Activated CD4-positive, alpha-beta T cell treated with anti-CD3 and anti-CD28 coated beads, Interleukin-2, Interleukin-6, amounts not matched to agents 100 ng/mL and 50 ng/mL, durations not matched to agents 16 hours and 8 hours (primary cell): Measurements from ENCODE around the gene DNTTIP2.
"Not testable (repeated sequence)": the region's sequence is repeated elsewhere in the genome, so short reads cannot be mapped to it uniquely, and the experiment has no call there.

ENCODE experiments used
- DNase-seq: peaks from one replicate; pipeline ENCODE4 v3.0.0-alpha.2; 2020

DNTTIP2 gene

GRCh38 chr1:93874025-93874651 lies 4.9 kb downstream of the DNTTIP2 start:
- peak; percentile 33 for DNase-seq

GRCh38 chr1:93871366-93871765 lies 7.6 kb downstream of the DNTTIP2 start:
- DNase-seq, result no peak

GRCh38 chr1:93869653-93870052 lies 9.4 kb downstream of the DNTTIP2 start:
- DNase-seq, result no peak

GRCh38 chr1:93868492-93868891 lies 10.5 kb downstream of the DNTTIP2 start:
- not testable (repeated sequence) for DNase-seq

DNA sequence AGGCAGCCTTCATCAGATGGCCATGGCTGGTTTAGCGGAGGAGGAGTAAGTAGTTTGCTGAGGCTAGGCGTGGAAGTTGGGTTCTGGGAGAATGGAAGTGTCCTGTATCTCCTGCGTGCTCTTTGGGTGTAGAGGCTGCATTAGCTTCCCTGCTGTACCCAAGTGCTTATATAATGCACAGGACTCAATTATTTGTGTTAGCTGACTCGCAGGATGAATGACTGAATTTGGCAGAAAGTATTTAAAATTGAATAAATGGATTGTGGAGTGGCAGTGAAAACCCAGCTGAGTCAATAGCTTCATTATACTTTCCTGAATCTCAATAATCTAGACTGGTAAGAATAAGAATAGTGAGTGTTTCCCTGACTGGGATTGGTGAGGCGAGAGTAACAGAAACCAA lies 13.8 kb downstream of the DNTTIP2 start:
- DNase-seq, result no peak

DNA sequence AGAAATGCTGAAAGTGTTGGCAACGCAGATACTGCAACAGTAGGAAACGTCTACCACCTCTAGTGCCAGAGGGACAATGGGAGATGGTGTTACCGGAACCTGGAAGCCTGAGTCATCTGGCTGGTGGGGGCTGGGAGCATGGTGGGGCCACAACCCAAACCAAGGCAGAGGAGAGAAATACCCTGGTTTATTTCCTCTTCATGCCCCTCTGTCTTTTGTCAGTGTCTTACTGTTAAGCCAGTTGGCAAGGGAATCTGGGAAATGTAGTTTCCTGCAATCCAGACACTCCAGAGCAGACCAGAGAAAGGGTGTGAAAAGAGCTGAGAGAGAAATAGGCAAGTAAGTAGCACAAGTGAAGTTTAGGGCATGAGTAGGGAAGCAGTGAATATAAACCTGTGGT lies 14.8 kb downstream of the DNTTIP2 start:
- no peak for DNase-seq

DNA sequence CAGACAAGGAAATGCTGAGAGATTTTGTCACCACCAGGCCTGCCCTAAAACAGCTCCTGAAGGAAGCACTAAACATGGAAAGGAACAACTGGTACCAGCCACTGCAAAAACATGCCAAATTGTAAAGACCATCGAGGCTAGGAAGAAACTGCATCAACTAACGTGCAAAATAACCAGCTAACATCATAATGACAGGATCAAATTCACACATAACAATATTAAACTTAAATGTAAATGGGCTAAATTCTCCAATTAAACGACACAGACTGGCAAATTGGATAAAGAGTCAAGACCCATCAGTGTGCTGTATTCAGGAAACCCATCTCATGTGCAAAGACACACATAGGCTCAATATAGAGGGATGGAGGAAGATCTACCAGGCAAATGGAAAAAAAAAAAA lies 21.4 kb downstream of the DNTTIP2 start:
- DNase-seq, result not testable (repeated sequence)

- not testable (repeated sequence) for DNase-seq
Measured at GRCh38 chr1:93855983-93856382, 23.0 kb downstream of the DNTTIP2 start.

DNA sequence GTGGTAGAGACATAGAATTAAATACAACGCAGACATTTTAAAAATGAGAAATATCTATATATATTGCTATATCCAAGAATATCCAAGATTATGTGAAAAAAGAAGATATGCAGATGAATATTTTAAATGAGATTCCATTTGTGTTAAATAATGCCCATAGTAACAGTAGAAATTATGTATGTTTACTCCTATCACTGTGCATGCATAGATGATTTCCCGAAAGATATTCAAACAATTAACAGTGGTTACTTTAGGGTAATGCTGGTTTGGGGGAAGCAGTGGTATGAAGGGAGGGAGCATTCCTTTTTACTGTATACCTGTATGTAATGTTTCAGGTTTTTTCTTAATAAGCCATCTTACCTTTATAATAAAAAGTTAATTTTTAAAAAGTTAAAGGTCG lies 25.1 kb downstream of the DNTTIP2 start:
- no peak for DNase-seq

DNA sequence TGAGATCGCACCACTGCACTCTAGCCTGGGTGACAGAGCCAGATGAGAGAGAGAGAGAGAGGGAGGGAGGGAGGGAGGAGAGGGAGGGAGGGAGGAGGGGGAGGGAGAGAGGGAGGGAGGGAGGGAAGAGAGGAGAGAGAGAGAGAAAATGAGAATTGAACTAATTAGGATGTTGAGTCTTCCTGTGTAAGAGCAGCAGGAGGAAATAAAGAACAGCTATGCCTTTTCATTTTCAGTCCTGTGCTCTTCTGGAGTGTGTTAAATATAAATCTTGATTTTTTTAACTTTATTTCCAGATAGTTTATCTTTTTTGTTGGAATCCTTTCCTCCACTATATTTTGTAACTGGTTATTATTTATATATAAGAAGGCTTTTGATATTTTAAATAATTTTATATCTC lies 27.1 kb downstream of the DNTTIP2 start:
- DNase-seq, result no peak

DNA sequence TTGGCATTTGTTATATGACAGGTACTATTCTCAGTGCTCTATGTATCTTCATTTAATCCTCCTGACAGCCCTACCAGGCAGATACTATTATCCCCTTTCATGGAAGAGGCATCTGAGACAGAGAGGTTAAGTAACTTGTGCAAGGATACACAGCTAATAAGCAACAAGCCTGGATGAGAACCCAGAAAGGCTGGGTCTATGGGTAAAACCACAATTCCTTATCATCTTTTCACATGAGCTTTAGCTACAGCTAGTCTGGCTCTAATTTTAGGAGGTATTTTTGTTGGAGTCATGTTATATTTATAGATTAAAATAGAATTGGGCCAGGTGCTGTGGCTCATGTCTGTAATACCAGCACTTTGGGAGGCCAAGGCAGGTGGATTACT lies 27.7 kb downstream of the DNTTIP2 start:
- no peak for DNase-seq

GRCh38 chr1:93850687-93851326 lies 28.2 kb downstream of the DNTTIP2 start:
- DNase-seq, result peak; percentile 54

DNA sequence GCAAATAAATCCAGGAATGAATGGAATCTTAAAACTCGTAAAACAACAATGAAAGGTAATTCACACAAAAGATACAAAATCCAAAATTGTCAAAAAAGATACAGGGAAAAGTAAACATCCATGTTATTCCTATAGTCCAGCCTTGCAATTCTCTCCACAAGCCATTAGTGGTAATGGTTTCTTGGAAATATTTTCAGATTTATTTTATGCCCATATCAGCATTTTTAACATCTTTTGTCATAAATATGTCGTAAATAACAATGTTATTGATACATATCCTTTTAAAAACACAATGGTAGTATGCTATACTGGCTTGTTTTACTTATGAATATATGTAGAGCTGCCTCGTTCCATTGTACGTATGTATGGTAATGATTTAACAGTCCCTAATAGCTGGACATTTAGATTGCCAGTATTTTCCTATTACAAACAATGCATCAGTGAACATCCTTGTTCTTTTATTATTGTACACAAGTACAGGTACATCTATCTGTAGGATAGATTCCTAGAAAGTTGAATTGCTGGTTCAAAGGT lies 30.6 kb downstream of the DNTTIP2 start:
- no peak for DNase-seq

GRCh38 chr1:93847811-93848288 lies 31.2 kb downstream of the DNTTIP2 start:
- peak; percentile 69 for DNase-seq

GRCh38 chr1:93846992-93847810 lies 31.8 kb downstream of the DNTTIP2 start:
- peak; percentile 88 for DNase-seq

- DNase-seq, result peak; percentile 87
Measured at GRCh38 chr1:93846206-93846991, 32.6 kb downstream of the DNTTIP2 start.

GRCh38 chr1:93845538-93846205 lies 33.3 kb downstream of the DNTTIP2 start:
- DNase-seq, result peak; percentile 70

- peak; percentile 70 for DNase-seq
Measured at GRCh38 chr1:93844262-93845045, 34.6 kb downstream of the DNTTIP2 start.

DNA sequence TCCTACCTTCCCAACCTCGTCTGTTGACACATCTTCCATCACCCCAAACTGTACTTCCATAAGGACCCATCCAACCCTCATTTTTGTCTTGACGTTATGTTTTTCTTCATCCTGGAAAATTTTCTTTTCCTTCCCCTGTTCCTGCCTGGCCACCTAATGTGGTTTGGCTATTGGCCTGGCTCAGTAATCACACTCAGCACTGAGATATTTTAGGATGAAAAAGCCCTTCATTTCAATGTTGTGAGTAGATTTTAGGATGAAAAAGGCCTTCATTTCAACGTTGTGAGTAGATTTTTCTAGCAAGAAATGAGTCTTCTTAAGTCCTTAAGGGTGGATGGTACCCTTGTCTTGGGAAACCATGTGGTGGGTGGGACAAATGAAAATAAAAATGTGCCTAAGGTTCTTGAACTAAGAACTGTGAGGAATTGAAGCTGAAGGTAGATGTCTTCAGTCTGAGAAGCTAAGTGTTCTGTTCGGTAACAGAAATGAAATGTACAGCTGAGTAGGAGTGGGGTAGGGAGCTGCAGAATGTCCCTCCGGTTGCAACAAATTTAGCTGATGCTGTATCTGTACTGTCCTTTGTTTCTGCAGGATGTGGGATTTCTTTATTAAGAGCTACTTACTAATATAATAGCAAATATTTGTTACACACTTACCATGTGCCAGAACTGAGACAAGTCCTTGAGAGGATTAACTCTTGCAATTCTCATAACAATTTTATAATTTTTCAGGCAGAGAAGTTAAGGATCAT lies 36.1 kb downstream of the DNTTIP2 start:
- no peak for DNase-seq

DNA sequence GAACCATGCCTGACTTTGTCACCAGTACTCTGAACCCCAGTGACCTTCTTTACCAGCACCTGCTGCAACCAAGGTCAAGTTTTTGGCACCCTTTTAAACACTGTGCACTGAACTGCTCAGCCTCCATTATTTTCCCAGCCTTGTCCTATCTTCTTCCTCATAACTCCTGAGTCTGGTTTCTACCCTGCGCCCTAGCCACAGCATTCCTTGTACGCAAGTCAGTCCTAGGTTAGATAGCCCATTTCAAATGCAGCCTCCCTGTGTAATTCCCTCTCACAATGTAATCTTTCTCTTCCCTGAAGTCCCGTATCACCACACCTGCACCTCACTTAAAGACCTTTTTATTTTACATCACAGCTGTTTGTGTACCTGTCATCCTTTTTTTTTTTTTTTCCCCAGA lies 37.2 kb downstream of the DNTTIP2 start:
- no peak for DNase-seq
